PC-3 (cell line): Measurements from ENCODE around the gene NBPF3. TPM values are rescaled to one million over a fixed set of nuclear protein-coding genes. Genes with fewer than 3 reads are reported as not detected.
A peak's percentile ranks its signal among the peaks of the same experiment; 100 is the strongest.

Experiments
- ATAC-seq: fragments of 200-7000 bp; cut with Tn5 transposase; 2 replicates; pipeline ENCODE4 v1.9.1; 2020; ENCODE audit warnings: mild to moderate bottlenecking, moderate library complexity
- BruUV-seq: library from RNA; stranded (reverse); fragments of 400-500 nt; replicated peaks from 2 replicates; lab custom pipeline; 2021; lab: Mats Ljungman, UMichigan
- CTCF ChIA-PET: fragments of 300-600 bp; sonication (Branson Sonifier 250); formaldehyde crosslinking; loops from one replicate; lab custom pipeline; 2022; ENCODE audit warnings: antibody characterized with exemption; lab: Charles Lee
- POLR2A ChIA-PET: fragments of 300-600 bp; sonication (Branson Sonifier 250); formaldehyde crosslinking; loops from one replicate; lab custom pipeline; 2022; ENCODE audit warnings: antibody characterized with exemption; ENCODE audit not compliant: unreplicated experiment; lab: Charles Lee
- DNase-seq: peaks from one replicate; pipeline ENCODE4 v3.0.0-alpha.2; 2015
- H2AFZ ChIP-seq: fragments of 300-600 bp; sonication (generic); 2 replicates; pipeline ENCODE4 v1.6.0; 2016; ENCODE audit warnings: antibody characterized with exemption, low read length
- H3F3A ChIP-seq: fragments of 300-600 bp; sonication (generic); one replicate; pipeline ENCODE4 v1.6.0; 2017; ENCODE audit warnings: antibody characterized with exemption, low read length, control low read depth, mild to moderate bottlenecking; ENCODE audit not compliant: unreplicated experiment
- H3K27ac ChIP-seq: fragments of 300-600 bp; sonication (generic); 2 replicates; pipeline ENCODE4 v1.5.1; 2016; ENCODE audit warnings: mild to moderate bottlenecking, low read length
- H3K27me3 ChIP-seq: fragments of 300-600 bp; sonication (generic); 2 replicates; pipeline ENCODE4 v1.6.1; 2016; ENCODE audit warnings: low read length, mixed read lengths
- H3K36me3 ChIP-seq: fragments of 300-600 bp; sonication (generic); 2 replicates; pipeline ENCODE4 v1.6.1; 2016; ENCODE audit warnings: low read depth, mixed run types, low read length, mixed read lengths
- H3K4me1 ChIP-seq: fragments of 300-600 bp; sonication (generic); 2 replicates; pipeline ENCODE4 v1.5.1; 2016; ENCODE audit warnings: low read length; ENCODE audit not compliant: insufficient read depth
- H3K4me2 ChIP-seq: fragments of 300-600 bp; sonication (generic); 2 replicates; pipeline ENCODE4 v1.6.0; 2016; ENCODE audit warnings: low read length
- H3K4me3 ChIP-seq: fragments of 300-600 bp; sonication (generic); 2 replicates; pipeline ENCODE4 v1.5.1; 2016; ENCODE audit warnings: mild to moderate bottlenecking, low read length, mixed read lengths
- H3K79me2 ChIP-seq: fragments of 300-600 bp; sonication (generic); 2 replicates; pipeline ENCODE4 v1.6.1; 2017; ENCODE audit warnings: low read length, mixed read lengths
- H3K9ac ChIP-seq: fragments of 300-600 bp; sonication (generic); 2 replicates; pipeline ENCODE4 v1.6.0; 2016; ENCODE audit warnings: mild to moderate bottlenecking, low read length
- H3K9me2 ChIP-seq: fragments of 300-600 bp; sonication (generic); replicated peaks from 2 replicates; pipeline ENCODE4 v1.6.1; 2016; ENCODE audit warnings: mixed run types, low read length, mixed read lengths
- H3K9me3 ChIP-seq: fragments of 300-600 bp; sonication (generic); 2 replicates; pipeline ENCODE4 v1.6.1; 2016; ENCODE audit warnings: low read length, mixed read lengths
- H4K20me1 ChIP-seq: fragments of 300-600 bp; sonication (generic); 2 replicates; pipeline ENCODE4 v1.6.1; 2016; ENCODE audit warnings: low read length, mixed read lengths
- CTCF ChIP-seq: fragments of 300-600 bp; sonication (generic); conservative IDR thresholded peaks from 2 replicates; pipeline ENCODE4 v1.5.1; 2017; ENCODE audit warnings: antibody characterized with exemption, low read depth, mild to moderate bottlenecking, low read length
- EZH2 ChIP-seq: fragments of 300-600 bp; sonication (generic); IDR thresholded peaks from one replicate; pipeline ENCODE4 v1.6.1; 2017; ENCODE audit warnings: antibody characterized with exemption, mild to moderate bottlenecking, low read length; ENCODE audit not compliant: unreplicated experiment
- EZH2phosphoT487 ChIP-seq: fragments of 300-600 bp; sonication (generic); IDR thresholded peaks from 2 replicates; pipeline ENCODE4 v1.6.1; 2018; ENCODE audit warnings: mild to moderate bottlenecking, antibody characterized with exemption, low read length, borderline replicate concordance
- intact Hi-C: fragments of 100-400 bp; cut with micrococcal nuclease; formaldehyde crosslinking; loops from 2 replicates; pipeline ENCODE4 v1.9.0; 2023
- total RNA-seq: library from RNA; depleted of rRNA; stranded (reverse); fragments of >200 nt; gene quantifications from 2 replicates; pipeline ENCODE4 v1.2.3, GENCODE V29; 2014

The NBPF3 gene
- total RNA-seq, 1 experiment from 2014 or later: 26.0 TPM

- Histone ChIP-seq H3K79me2 (peaks cover 38% of the 10 kb centered on the region), H4K20me1 (peaks cover 3% of the 10 kb centered on the region; the same call in 1 of the 2 replicates), H3K9me3 (no peaks in the 10 kb centered on the region), H3K4me3 (no peak overlapping the region), H3K36me3 (peaks cover 5% of the 10 kb centered on the region), H2AFZ (no peak overlapping the region), H3K9me2 (no peaks in the 10 kb centered on the region), H3K4me2 (no peak overlapping the region), H3K4me1 (peaks cover 28% of the 10 kb centered on the region), H3K27me3 (no peaks in the 10 kb centered on the region), H3K27ac (no peak overlapping the region), H3F3A (no peaks in the 10 kb centered on the region), H3K9ac (no peak overlapping the region)
- no TSS peak for BruUV-seq
- ATAC-seq (no peak), DNase-seq (no peak)
- TF ChIP-seq CTCF: no peak
- TF ChIP-seq EZH2phosphoT487: no peak
- TF ChIP-seq EZH2: no peak
- ChIA-PET CTCF (no interaction called here), POLR2A (interaction anchor here (0.6 kb wide), 1 partner anchor 12 kb away, joined by 3 read pairs; no protein-coding TSS in a partner anchor)
- intact Hi-C loops: no loop called here
Measured at GRCh38 chr1:21447311-21447710, 7.4 kb downstream of the NBPF3 start.

GRCh38 chr1:21449906-21450305 lies 10.0 kb downstream of the NBPF3 start:
- Histone ChIP-seq H4K20me1 (peaks cover 3% of the 10 kb centered on the region; the same call in 1 of the 2 replicates), H3K79me2 (peaks cover 14% of the 10 kb centered on the region; the same call in 1 of the 2 replicates), H3K9me2 (no peaks in the 10 kb centered on the region), H3K27ac (no peak overlapping the region), H3K4me2 (no peak overlapping the region), H3K4me3 (no peak overlapping the region), H3K36me3 (peaks cover 8% of the 10 kb centered on the region), H3K9ac (no peak overlapping the region), H3K9me3 (no peaks in the 10 kb centered on the region), H3K27me3 (no peaks in the 10 kb centered on the region), H3K4me1 (peaks cover 47% of the 10 kb centered on the region), H2AFZ (no peak overlapping the region), H3F3A (no peaks in the 10 kb centered on the region)
- no peak for ATAC-seq
- TF ChIP-seq CTCF (no peak), EZH2 (no peak), EZH2phosphoT487 (no peak)
- intact Hi-C loops: no loop called here
- BruUV-seq: no TSS peak
- ChIA-PET CTCF (no interaction called here), POLR2A (no interaction called here)
- DNase-seq: no peak

- no peak for TF ChIP-seq CTCF
- TF ChIP-seq EZH2: no peak
- no peak for TF ChIP-seq EZH2phosphoT487
- Histone ChIP-seq H3K36me3 (peaks cover 8% of the 10 kb centered on the region), H3K9ac (no peak overlapping the region), H3K9me3 (no peaks in the 10 kb centered on the region), H3K4me1 (peaks cover 45% of the 10 kb centered on the region), H3K79me2 (peaks cover 20% of the 10 kb centered on the region; the same call in 1 of the 2 replicates), H3F3A (no peaks in the 10 kb centered on the region), H3K27me3 (no peaks in the 10 kb centered on the region), H3K4me2 (peak overlapping the region; percentile 54), H3K9me2 (no peaks in the 10 kb centered on the region), H4K20me1 (peaks cover 3% of the 10 kb centered on the region; the same call in 1 of the 2 replicates), H3K4me3 (no peak overlapping the region), H3K27ac (peak overlapping the region; percentile 37), H2AFZ (no peak overlapping the region)
- ChIA-PET CTCF (no interaction called here), POLR2A (no interaction called here)
- DNase-seq (peak; percentile 48), ATAC-seq (0 out of 2 replicates have a peak, but pooled peaks have one; percentile 27)
- intact Hi-C loops: no loop called here
- no TSS peak for BruUV-seq
Measured at GRCh38 chr1:21451212-21451611, 11.3 kb downstream of the NBPF3 start.
